HG02571 (cell line): ENCODE data around the gene C16orf86.

Source experiments
- ATAC-seq: cut with Tn5 transposase; IDR thresholded peaks from one replicate; pipeline ENCODE4 v1.9.1; 2021; ENCODE audit warnings: mild to moderate bottlenecking, moderate library complexity; ENCODE audit not compliant: unreplicated experiment

Gene C16orf86

GRCh38 chr16:67665598-67665997 is 1.0 kb upstream of the C16orf86 start:
- ATAC-seq: no peak

GRCh38 chr16:67666032-67666551 is 522 bp upstream of the C16orf86 start:
- ATAC-seq: no peak

GRCh38 chr16:67667453-67667816 is 821 bp downstream of the C16orf86 start:
- no peak for ATAC-seq

DNA sequence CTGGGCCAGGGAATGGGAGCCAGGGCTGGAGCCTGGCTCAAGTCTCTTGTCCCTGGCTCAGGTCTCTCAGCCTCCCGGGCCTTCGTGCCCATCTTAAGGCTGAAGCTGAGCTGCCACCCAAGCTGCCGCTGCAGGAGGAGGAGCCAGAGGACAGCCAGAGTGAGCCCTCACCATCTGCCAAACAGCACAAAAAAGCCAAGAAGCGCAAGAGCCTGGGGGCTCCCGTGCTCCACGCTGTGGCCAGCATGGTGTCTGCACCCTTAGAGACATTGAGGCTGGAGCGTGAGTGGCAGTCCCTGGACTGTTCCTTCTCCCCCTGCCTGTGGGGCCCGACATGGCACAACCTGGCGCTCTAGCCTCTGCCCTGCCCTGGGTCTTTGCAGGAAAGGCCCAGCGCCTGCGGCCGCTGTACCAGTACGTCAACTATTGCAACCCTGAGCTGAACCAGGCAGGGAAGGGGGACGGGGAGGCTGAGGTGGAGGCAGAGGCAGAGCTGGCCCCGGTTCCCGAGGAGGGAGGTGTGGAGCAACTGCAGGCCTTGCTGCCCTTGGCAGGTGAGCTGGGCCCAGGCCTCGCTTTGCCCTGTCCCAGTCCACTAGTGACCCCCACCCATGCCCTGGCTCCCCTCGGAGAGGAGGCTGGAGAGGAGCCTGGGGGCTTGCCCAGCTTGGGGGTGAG is 1.3 kb downstream of the C16orf86 start:
- ATAC-seq: peak; percentile 68

DNA sequence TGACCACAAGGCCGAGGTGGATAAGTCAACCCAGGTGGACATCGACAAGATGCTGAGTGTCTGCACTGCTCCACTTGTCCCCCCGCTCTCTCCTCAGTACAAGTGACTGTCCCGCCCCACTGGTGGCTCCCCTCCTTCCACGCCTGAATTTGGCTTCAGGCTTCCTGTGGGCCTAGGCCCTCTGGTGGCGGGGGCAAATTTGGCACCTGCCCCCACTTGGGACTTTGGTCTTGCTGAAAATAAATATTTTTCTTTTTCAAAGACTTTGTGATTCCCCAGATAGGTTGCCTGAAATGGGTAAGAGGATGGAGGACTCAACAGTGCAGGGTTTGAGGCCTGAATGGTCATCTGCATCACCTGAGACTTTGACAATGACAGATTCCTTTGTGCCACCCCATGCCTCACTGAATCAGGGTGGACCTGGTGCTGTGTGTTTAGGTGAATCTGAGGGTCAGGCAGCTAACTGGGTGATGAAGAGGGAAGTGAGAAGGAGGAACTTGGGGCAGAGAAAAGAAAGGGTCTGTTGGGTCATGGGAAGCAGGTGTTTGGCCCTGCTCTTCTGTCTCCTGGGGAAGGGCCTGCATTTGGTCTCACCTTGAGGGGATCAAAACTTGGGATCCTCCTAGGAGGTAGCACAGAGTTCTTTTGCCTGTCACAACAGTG is 2.0 kb downstream of the C16orf86 start:
- no peak for ATAC-seq

DNA sequence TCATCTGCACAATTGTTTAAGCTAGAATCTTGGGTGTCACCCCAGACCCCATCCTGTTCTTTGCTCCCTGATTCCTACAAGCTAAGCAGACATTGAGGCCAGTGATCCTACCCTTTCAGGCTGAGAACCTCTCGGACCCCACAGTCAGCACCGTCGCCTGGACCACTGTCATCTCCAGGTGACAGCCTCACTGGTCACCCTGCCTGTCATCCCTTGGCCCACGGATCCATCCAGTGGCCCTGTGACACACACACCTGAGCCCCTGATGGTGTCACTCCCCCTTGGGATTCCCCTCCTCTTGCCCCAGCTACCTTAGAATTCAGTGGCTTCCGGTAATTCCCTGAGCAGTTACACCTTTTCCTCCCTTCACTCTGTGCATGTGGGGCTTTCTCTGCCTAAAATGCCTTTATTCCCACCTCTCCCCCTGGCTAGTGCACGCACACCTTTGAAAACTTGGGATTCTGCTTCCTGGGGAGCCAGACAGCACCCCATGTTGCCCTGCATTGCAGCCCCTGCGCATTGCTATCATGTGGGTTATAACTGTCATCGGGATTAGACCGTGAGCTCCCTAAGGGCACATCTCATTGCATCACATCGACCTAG is 3.0 kb downstream of the C16orf86 start:
- no peak for ATAC-seq

DNA sequence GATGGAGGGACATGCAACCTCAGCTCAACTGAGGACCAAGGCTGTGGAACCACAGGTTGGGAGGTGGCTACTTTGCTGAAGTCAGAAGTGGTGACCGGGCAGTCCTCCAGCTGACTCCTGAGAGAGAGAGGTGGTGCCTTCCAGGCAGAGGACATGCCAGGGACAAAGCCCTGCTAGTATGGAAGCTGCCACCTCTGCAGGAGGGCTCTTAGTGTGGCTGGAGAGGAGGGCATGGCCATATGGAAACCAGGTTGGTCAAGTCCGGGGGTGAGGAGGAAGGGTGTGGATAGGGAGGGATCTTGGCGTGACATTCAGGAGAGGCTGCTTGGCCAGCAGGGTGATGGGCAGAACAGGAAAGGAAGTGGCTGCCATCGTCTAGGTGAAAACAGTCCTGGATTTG is 5.7 kb downstream of the C16orf86 start:
- ATAC-seq: no peak

- no peak for ATAC-seq
These were observed 6.4 kb downstream of the C16orf86 start for GRCh38 chr16:67672739-67673662.

DNA sequence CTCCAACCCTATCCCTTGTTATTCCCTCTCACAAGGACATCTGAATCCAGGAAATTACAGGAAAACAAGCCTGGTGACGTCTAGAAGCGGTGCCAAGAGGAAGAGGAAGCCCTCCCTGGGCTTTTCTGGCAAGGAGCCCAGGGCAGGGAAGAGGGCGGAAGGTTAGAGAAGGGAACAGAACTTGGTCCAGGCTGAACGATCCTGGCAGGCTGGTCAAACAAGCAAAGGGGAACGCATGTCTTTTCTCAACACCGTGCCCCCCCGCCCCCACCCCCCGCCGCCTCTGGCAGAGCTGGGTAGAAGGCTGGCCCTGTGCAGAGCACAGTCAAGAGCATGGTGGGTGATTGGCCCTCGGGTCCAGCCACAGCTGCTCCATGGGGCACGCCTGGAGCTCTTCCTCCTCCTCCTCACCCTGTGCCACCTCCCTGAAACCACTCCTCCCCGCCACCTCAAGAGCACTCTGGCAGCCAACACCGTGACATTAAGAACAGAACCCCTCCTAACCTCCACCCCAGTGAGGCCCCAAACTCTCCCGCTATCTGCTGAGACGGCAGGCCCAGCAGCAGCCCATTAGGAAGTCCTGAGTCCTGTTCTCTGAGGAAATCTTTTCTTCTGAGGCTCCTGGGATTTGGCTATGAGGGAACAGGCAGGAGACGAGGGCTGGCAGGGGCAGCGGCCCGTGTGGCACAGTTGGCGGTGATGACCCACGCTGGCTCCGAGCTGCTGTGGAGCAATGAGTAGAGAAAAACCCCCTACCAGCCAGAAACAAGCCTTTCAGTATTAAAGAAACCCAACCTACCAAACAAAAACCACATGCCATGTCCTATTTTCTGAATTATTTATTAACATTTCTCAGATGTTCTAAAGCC is 7.3 kb downstream of the C16orf86 start:
- no peak for ATAC-seq

GRCh38 chr16:67674851-67675578 is 8.4 kb downstream of the C16orf86 start:
- ATAC-seq: no peak

- no peak for ATAC-seq
These were observed 8.9 kb downstream of the C16orf86 start for GRCh38 chr16:67675579-67675935.

- no peak for ATAC-seq
These were observed 9.4 kb downstream of the C16orf86 start for GRCh38 chr16:67675999-67676398.

GRCh38 chr16:67676516-67676915 is 9.9 kb downstream of the C16orf86 start:
- ATAC-seq: no peak

DNA sequence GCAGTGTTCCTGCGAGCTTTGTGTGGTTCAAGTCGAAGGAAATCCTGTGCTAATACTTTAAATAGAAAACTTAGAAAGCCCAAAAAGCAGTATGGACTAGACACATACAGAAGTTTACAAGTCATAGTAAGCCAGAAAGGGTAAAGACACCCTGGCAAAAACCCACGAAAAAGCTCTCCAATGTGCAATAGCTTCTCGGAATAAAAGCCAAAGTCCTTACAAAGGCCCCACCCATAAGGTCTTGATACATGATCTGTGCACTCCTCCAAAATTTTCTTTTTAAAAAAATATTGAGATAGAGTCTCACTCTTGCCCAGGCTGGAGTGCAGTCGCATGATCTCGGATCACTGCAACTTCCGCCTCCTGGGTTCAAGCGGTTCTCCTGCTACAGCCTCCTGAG is 10.3 kb downstream of the C16orf86 start:
- no peak for ATAC-seq

GRCh38 chr16:67677712-67678111 is 11.1 kb downstream of the C16orf86 start:
- no peak for ATAC-seq

DNA sequence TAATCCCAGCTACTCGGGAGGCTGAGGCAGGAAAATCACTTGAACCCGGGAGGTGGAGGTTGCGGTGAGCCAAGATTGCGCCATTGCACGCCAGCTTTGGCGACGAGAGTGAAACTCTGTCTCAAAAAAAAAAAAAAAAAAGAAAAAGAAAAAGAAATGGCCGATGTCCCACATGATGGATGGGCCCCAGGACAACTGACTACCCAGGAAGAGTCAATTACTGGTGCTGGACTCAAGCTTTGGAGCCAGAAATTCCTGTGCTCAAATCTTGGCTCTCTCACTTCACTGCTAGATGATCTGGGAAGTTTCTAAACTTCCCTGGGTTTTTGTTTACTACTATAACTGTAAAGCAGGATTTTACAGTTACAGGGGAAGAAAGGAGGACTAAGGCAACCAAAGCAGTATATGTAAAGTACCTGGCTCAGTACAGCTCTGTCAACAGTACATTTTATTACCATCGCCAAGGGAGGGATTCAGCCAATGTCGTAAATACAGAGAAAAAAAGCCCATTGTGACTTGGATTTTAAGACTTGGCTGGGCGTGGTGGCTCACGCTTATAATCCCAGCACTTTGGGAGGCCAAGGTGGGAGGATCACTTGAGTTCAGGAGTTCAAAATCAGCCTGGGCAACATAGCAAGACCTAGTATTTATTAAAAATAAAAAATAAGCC is 11.9 kb downstream of the C16orf86 start:
- no peak for ATAC-seq

DNA sequence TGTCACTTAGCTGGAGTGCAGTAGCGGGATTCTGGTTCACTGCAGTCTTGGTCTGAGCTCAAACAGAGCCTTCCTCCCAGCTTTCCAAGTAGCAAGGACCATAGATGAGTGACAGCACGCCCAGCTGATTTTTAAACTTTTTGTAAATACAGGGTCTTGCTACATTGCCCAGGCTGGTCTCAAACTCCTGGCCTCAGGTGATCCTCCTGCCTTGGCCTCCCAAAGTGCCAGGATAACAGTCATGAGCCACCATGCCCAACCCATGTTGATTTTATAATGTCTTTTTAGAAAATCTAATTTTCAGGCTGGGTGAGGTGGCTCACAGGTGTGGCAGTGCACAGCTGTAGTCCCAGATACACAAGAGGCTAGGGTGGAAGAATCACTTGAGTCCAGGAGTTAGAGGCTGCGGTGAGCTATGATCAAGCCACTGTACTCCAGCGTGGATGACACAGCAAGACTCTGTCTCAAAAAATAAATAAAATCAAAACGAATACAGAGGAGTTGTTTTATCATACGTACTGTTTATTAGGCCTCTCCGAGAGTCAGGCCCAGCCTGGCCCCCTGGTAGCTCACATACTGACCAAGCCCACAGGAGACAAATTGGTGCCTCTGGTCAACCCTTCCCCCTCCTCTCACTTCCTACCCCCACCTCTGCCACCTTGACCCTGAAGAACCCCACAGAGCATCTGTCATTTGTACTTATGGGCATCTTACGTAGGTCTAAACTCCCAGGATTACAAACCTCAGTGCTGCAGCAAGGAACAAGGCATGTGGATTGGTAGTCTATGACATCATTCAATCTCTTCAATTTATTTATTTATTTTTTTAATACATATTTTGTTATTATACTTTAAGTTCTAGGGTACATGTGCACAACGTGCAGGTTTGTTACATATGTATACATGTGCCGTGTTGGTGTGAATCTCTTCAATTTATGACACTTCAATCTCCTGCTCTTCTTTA is 13.6 kb downstream of the C16orf86 start:
- no peak for ATAC-seq

- ATAC-seq: no peak
These were observed 17.2 kb downstream of the C16orf86 start for GRCh38 chr16:67683767-67684166.
